EH (cell line): Measurements from ENCODE around the gene GATA3.
"Not testable (repeated sequence)": the region's sequence is repeated elsewhere in the genome, so short reads cannot be mapped to it uniquely, and the experiment has no call there.

Source experiments
- DNase-seq: peaks from one replicate; pipeline ENCODE4 v3.0.0-alpha.2; 2015; ENCODE audit warnings: low read depth

Gene GATA3

GRCh38 chr10:8054494-8055407 lies at the start of gene GATA3:
Gene GATA3 (plus strand): TSS chr10:8054688. CDS start chr10:8055656, 968 bp downstream.
- peak; percentile 68 for DNase-seq

- DNase-seq: no peak
These were observed 48.1 kb upstream of the GATA3 start for GRCh38 chr10:8006274-8006999.

GRCh38 chr10:8009031-8009430 lies 45.5 kb upstream of the GATA3 start:
- no peak for DNase-seq

GRCh38 chr10:8013006-8013405 lies 41.5 kb upstream of the GATA3 start:
- no peak for DNase-seq

GRCh38 chr10:8013619-8014018 lies 40.9 kb upstream of the GATA3 start:
- DNase-seq: no peak

- DNase-seq: no peak
These were observed 39.8 kb upstream of the GATA3 start for GRCh38 chr10:8014649-8015048.

GRCh38 chr10:8017277-8017676 lies 37.2 kb upstream of the GATA3 start:
- DNase-seq: peak; percentile 46

GRCh38 chr10:8023321-8023720 lies 31.2 kb upstream of the GATA3 start:
- no peak for DNase-seq

GRCh38 chr10:8023851-8024250 lies 30.6 kb upstream of the GATA3 start:
- DNase-seq: no peak

GRCh38 chr10:8026349-8027259 lies 27.9 kb upstream of the GATA3 start:
- DNase-seq: no peak

- not testable (repeated sequence) for DNase-seq
These were observed 23.3 kb upstream of the GATA3 start for GRCh38 chr10:8031211-8031610.

GRCh38 chr10:8032558-8032957 lies 21.9 kb upstream of the GATA3 start:
- no peak for DNase-seq

GRCh38 chr10:8033812-8034465 lies 20.5 kb upstream of the GATA3 start:
- DNase-seq: no peak

- DNase-seq: no peak
These were observed 20.0 kb upstream of the GATA3 start for GRCh38 chr10:8034466-8035005.

- no peak for DNase-seq
These were observed 19.4 kb upstream of the GATA3 start for GRCh38 chr10:8035006-8035640.

- DNase-seq: no peak
These were observed 18.6 kb upstream of the GATA3 start for GRCh38 chr10:8035641-8036470.

GRCh38 chr10:8036506-8037198 lies 17.8 kb upstream of the GATA3 start:
- no peak for DNase-seq

- DNase-seq: no peak
These were observed 17.2 kb upstream of the GATA3 start for GRCh38 chr10:8037199-8037801.
